Activated CD4-positive, CD25-positive, alpha-beta regulatory T cell treated with anti-CD3 and anti-CD28 coated beads, Interleukin-2, amount 50 U/mL, for 24 hours (primary cell): ENCODE data around the gene GRK6.
A peak's percentile ranks its signal among the peaks of the same experiment; 100 is the strongest.

Experiments
- ATAC-seq, 2 donors: fragments of 150-1000 bp; cut with Tn5 transposase; one replicate each; pipeline ENCODE4 v1.10.0; 2021; ENCODE audit warnings: mild to moderate bottlenecking in 1 of 2, moderate library complexity in 1 of 2

The GRK6 gene

DNA sequence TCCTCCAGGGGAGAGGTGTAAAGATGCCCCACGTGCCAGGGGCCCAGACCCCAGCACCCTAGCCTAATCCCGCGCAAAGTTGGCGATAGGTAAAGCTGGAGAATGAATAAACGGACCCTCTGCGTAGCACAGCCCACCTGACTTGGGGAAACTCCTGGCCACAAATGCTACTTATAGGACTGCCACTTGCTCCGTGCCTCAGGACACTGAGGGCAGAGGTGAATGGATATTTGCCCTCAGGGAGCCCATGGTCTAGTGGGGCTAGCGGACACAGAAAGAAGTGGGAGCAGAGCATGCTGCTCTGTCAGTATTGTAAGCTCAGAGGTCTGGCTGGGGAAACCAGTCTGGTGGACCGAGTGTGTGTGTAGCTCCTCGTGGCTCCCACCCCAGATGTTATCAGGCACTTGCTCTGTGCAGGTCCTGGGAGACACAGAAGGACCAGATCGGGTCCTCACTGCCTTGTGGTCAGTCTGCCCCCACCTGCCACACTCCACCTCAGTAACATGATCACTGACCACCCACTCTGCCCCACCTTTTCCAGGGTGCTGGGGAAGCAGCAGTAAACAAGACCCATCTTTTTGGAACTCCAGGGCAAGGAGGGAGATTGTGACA is 841 bp downstream of the GRK6 start:
- no peak for ATAC-seq

DNA sequence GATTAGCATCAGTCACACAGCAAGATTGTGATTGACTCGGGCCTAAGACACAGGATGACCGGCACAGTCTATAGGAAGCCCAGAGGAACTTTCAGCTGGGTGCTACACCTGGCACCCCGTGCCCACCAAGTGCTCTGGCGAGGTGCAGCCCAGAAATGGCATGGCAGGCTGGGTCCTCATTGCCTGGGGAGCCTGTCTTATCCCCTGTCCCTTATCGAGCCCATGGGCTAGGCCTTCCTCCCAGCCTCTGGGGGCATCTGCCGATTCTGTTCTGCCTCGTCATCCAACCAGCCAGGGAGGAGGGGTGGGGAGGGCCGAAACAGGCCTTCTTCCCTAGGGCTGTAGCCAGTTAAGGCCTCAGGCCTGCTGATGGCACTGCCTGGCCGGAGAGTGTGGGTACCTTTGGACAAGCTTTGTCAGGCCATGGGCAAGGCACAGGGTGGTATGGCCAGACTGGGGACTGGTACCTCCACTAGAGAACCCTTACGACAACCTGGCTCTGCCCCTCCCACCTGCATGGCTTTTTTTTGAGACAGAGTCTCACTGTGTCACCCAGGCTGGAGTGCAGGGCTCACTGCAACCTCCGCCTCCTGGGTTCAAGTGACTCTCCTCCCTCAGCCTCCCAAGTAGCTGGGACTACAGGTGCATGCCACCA is 1.6 kb downstream of the GRK6 start:
- ATAC-seq, result no peak

DNA sequence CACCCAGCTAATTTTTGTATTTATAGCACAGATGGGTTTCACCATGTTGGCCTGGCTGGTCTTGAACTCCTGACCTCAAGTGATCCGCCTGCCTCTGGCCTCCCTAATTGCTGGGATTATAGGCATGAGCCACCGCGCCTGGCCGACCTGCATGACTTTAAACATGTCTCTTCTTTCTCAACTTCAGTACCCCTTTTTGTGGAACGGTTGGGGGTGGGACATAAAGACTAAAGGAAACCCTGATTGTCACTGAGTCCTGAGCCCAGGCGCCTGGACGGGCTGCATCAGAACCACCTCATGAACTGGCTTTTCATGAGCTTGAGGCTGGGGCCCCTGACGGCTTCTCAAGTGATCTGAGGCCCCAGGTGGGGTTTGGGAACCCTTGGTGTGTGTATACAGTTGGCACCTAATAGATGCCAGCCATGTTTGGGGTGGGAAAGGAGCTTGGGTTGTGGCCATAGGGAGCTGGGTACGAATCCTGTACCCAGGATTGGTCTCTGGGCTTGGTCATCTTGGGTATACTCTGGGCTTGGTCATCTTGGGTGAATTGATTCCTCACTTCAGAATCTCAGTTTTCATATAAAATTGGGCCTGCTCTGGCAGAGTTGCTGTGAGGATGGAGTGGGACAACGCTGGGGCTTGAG is 2.2 kb downstream of the GRK6 start:
- ATAC-seq, result no peak

DNA sequence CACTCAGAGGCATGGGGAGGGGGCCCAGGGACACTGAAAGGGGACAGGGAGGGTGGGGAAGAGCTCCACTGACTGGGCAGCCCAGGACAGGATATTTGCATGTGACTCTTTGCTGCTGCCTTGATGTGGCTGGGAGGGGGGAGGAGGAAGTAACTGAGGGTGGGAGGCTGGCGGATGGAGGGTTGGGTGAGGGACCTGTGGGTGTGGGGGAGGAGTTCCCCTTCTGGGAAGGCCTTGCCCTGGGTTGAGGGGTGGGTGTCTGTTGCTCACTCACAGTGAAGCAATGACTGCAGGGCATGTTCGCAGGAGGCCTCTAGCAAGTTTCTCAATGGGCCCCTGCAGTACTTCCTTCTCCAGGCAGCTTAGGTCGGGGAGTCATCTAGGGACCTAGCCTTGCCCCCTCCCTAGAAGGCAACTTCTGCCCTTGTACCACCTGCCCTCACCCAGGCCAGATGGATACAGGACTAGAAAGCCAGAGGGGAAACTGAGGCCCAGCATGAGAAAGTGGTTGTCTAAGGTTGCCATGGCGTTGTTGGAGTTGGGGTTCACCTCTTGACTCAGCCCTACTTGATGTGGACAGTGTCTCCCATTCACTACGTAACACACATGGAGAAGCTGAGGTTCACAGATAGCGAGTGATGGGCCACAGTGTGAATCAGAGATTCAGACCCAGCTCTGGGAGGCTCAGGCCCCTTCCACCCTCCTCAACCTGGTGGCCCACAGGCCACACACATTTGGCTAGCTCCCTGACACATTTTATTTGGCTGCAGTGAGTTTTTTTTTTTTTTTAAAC is 3.0 kb downstream of the GRK6 start:
- peak; percentile 10 to 28 for ATAC-seq

DNA sequence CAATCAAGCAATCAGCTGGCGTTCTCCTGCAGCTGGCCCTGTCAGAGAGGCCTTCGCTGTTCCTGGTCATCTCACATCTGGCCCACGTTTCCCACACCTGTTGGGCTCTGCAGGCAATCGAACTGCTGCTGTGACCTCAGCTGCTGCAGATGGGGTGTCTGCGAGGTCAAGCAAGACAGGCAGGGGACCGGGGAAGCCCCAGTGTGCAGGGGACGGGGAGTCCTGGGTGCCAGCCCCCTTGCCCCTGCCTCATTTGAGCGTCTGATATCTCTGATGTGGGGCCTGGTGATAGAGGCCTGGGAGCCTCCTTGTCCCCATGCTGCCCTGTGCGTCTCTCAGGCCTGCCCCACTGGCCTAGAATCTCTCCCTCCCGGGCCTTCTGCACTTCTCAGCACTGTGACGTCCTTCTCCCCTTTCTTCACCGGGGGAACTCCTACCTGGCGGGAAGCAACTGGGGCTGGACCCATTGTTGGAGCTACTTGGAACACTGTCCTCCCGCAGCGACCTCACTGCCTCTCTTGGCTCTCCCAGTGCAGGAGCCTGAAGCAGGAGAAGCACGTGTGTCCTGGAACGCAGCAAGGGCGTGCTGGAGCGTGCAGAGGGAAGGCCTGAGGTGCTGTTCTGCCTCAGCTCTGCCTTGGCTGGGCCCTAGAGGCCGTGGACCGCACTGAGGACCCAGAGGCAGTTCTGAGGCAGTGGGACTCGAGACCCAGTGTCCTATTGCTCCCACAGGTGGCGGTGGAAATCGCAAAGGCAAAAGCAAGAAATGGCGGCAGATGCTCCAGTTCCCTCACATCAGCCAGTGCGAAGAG is 3.9 kb downstream of the GRK6 start:
- ATAC-seq, result no peak

DNA sequence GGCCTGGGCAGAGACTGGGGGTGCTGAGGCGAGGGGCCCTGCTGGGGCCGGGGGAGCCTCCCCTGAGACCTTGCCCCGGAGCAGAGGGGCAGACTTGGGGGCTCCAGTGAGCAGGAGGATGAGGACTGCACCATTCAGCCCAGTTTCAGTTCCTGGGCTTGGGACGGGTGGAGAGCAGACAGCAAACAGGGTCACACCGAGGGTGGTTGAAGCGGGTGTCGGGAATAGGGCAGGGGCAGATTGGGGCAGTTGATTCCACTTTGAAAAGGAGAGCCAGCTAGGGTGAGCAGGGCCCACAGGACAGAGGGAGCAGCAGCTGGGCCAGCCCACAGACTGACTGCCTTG is 4.5 kb downstream of the GRK6 start:
- ATAC-seq, result no peak

DNA sequence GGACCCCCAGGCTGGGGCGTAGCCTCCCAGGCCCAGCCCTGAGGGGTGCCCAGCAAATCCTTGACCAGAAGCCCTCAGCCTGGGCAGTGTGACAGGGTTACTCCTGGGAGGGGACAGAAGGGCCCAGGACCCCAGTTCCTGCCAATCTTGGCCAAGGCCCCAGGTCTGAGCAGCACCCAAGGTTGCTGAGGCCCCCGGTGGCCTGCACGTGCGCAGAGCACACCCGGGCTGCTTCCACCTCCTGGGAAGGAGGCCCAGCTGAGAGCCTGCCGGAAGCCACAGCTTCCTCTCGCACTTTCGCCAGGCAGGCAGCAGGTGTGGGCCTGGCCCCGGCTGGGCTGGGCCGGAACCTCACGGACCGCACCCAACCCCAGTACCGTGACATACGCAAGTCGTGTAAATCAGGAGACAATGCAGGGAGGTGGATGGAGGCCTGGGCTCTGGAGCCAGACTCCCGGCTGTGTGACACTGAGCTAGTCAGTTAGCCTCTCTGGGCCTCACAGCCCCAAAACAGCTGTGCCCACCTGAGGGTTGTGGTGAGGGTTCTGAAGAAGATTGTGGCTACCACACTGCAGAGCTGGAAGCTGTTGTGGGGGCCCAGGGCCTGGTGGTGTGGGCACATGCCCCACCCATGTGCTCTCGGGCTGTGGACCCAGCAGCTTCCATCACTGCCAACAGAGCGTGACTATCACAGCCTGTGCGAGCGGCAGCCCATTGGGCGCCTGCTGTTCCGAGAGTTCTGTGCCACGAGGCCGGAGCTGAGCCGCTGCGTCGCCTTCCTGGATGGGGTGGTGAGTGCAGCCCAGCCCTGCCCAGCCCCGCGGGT is 5.1 kb downstream of the GRK6 start:
- ATAC-seq, result peak; percentile 42 to 43

DNA sequence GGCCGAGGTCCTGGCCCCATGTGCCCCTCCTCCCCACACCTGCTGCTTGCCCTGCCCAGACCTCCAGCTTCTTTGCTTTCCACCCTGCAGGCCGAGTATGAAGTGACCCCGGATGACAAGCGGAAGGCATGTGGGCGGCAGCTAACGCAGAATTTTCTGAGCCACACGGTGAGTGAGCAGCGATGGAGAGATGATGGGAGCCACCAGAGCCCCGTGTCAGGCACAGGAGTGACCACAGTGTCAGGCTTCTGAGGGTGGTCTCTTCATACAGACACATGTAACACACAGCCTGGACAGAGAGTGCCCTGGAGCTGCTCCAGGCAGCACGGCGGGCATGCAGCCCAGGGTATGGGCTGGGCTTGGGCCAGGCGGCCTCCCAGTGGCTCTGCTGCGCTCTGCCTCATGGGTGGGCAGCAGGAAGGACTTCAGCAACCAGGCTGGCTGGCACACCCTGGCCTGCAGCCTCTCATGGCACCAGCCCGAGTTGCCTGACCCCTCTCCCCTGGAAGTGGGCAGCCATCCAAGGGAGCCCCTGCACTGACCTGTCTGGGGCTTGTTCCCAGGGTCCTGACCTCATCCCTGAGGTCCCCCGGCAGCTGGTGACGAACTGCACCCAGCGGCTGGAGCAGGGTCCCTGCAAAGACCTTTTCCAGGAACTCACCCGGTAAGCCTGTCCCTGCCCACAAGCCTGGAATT is 5.8 kb downstream of the GRK6 start:
- ATAC-seq, result peak; percentile 3 to 11

DNA sequence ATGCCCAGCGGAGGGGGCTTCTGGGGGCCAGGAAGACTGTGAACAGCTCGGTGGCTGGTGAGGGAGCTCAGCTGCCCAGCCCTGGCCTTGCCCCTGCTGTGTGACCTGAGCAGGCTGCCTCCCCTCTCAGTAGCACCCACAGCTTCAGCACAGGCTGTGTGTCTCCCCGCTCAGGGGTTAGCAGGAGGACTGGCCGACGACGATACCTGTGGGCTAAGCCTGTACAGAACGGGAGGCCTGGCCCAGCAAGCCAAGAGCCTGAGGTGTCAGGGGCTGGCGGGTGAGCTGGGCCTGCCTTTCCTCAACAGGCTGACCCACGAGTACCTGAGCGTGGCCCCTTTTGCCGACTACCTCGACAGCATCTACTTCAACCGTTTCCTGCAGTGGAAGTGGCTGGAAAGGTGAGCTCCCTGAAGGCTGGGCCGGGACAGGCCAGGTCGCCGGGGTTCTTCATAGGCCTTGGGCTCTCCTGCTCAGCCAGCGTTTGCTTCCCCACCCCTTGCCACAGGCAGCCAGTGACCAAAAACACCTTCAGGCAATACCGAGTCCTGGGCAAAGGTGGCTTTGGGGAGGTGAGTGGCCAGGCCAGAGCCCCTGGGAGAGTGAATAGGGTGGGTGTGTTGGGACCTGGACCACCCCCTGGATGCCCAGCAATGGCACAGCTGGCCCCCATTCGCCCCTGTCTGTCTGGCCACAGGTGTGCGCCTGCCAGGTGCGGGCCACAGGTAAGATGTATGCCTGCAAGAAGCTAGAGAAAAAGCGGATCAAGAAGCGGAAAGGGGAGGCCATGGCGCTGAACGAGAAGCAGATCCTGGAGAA is 6.6 kb downstream of the GRK6 start:
- ATAC-seq, result no peak

DNA sequence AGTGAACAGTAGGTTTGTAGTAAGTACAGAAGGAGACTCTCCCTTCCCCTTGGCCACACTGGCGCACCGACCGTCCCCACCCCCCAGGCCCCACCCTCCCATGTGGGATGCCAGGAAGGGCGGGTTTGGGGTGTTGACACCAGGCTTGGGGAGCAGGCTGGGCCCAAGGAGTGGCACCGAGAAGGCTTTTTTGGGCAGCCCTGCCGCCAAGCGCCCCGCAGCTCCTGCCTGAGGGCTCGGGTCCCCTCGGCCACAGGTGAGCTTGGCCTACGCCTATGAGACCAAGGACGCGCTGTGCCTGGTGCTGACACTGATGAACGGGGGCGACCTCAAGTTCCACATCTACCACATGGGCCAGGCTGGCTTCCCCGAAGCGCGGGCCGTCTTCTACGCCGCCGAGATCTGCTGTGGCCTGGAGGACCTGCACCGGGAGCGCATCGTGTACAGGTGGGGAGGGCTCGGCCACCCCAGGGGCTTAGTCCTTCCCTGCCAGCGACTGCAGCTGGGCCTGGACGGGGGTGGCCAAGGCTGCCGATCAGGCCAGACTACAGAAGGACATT is 7.3 kb downstream of the GRK6 start:
- no peak for ATAC-seq

DNA sequence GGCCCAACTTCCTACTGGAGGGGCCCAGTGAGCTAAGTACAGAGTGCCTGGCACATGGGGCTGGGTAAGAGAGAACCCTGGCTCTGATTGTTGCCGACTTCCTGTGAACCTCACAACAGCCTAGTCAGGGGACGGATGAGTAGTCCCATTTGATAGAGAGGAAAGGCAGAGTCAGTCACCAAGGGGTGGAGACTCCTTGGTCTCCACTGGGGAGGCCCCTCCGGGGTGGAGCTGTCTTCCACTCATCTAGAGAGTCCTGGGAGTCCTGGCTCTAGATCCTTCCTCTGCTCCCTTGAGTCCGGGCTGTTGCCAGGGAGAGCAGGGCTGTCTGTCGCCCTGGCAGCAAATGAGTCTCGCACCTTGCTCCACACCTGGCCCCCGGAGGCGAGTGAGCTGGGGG is 8.0 kb downstream of the GRK6 start:
- ATAC-seq, result peak; percentile 77 to 80

DNA sequence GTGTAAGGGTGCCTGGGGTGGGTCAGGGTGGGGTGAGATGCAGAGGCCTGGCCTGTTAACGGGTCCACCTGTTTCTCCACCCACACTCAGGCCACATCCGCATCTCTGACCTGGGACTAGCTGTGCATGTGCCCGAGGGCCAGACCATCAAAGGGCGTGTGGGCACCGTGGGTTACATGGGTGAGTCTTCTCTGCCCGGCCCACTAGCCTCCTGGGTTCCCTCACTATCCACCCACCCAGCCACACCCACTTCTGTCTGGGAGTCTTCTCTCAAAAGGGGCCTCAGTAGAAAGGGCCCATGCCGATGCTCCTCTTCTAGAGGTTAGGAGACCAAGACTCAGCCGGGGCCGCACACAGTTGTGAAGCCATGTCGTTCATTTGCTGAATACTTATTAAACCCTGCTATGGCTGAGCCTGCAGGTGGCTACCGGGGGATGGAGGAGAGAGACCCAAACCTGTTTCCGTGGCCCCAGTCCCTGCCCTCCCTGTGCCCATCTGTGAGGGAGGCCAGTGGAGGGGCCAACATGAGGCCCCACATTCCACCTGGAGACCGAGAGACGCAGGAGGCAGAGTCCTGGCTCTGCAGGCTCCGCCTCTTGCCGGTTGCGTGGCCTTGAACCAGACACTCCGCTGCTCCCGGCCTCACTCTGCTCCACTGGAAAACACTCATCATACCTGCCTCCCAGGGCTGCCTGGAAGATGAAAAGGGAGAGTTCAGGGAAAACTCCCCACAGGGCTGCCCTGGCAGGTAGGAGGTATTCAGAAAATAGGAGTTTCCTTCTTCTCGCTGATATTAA is 8.7 kb downstream of the GRK6 start:
- no peak for ATAC-seq

DNA sequence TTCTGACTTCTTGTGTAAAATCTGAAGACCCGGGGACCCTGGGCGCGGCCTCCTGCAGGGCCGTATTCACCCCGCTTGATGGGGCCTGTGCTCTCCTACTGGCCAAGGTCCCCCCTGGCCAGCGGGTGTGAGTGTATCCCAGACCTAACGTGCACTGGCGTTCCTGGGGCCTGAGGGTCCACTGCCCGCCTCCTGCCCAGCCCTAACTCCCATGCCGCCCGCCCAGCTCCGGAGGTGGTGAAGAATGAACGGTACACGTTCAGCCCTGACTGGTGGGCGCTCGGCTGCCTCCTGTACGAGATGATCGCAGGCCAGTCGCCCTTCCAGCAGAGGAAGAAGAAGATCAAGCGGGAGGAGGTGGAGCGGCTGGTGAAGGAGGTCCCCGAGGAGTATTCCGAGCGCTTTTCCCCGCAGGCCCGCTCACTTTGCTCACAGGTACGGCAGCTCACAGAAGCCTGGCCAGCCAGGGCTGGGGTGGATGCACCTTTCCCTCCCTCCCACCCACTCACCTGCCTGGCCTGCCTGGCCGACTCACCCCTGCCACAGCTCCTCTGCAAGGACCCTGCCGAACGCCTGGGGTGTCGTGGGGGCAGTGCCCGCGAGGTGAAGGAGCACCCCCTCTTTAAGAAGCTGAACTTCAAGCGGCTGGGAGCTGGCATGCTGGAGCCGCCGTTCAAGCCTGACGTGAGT is 9.5 kb downstream of the GRK6 start:
- no peak for ATAC-seq

DNA sequence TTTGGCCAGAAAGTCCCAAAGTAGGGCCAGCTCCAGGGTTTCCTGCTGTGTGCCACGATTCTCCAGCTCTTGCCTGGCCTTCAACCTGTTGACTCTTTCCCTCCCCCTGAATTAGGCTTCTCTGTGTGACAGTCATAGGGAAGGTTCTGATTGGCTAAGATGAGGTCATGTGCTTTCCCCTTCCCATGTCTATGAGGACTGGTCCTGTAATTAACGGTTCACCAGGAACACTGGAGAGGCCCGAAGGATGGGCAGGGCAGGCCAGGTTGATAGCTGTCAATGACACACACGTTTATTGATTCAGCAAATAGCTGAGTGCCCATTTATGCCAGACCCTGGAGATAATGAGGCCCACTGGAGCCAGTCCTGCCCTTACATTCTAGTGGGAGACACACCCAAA is 11.1 kb downstream of the GRK6 start:
- no peak for ATAC-seq

DNA sequence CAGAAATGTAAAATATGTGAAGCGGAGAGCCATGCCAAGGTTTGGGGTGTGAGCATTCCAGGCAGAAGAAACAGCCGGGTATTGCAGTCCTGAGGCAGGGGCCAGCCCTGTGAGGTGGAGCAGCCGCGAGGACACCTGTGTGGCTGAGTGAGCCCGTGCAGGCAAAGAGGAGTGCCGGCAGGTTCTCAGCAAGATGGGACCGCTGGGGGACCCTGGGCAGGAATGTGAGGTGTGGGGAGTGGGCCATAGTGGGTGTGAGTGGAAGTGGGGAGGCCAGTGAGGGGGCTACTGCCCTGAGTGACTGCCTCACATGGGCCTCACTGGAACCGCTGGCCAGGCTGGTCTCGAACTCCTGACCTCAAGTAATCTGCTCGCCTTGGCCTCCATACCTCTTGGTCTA is 12.0 kb downstream of the GRK6 start:
- no peak for ATAC-seq

DNA sequence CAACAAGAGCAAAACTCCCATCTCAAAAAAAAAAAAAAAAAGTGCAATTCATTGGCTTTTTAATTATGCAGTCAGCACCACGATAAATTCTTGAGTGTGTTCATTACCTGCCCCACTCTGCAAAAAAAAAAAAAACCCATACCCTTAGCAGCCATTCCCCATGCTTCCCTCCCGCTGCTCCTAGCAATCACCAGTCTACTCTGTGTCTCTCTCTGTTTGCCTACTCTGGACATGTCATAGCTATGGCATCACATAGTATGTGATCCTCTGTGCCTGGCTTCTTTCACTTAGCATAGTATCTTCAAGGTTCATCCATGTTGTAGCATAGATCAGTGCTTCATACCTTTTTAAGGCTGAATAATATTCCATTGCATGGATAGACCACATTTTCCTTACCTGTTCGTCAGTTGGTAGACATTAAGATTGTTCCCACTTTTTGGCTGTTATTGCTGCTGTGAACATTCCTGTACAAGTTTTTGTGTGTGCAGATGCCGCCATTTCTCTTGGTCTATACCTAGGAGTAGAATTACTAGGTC is 13.1 kb downstream of the GRK6 start:
- ATAC-seq, result no peak

DNA sequence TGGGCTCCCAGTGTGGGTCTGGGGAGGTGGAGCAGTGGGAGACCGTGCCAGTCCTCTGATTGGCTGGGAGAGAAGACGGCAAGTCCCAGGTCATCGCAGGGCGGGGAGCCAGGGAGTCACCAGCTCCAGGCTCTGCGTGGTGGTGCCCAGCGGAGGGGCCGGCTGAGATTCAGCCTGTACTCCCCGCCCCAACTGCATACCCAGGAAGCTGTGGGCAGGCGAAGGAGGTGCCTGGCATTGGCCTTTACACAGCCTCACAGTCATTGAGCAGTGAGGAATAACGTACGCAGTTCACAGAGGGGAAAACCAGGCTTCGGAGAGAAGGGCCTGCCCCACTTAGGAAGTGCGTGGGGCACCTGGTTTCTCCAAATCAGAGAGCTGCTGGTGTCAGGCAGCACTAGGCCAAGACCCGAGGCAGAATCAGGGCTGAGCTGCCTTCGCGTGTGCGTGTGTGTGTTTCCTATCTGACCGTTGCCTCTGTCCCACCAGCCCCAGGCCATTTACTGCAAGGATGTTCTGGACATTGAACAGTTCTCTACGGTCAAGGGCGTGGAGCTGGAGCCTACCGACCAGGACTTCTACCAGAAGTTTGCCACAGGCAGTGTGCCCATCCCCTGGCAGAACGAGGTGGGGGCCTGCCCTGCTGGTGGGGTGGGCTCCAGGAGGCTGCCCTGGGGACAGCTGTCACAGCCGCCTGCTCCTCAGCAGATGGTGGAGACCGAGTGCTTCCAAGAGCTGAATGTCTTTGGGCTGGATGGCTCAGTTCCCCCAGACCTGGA is 13.9 kb downstream of the GRK6 start:
- ATAC-seq, result peak; percentile 58 to 69
